Endothelial cell of umbilical vein (primary cell): ENCODE measurements around the gene JARID2. TPM values are rescaled to one million over a fixed set of nuclear protein-coding genes. Genes with fewer than 3 reads are reported as not detected.
A peak's percentile ranks its signal among the peaks of the same experiment; 100 is the strongest.

Source experiments
- BruUV-seq: library from RNA; stranded (reverse); fragments of 400-500 nt; replicated peaks from 2 replicates; lab custom pipeline; 2021; lab: Mats Ljungman, UMichigan
- CTCF ChIA-PET: fragments of 300-600, 350-600 bp; sonication (Branson Sonifier 250); formaldehyde crosslinking; loops from one replicate; lab custom pipeline; 2021; ENCODE audit warnings: antibody characterized with exemption, inconsistent platforms; lab: Charles Lee
- POLR2A ChIA-PET: fragments of 300-600, 350-600 bp; sonication (Branson Sonifier 250); formaldehyde crosslinking; loops from one replicate; lab custom pipeline; 2021; ENCODE audit warnings: antibody characterized with exemption, inconsistent platforms; lab: Charles Lee
- DNase-seq: peaks from one replicate; pipeline ENCODE4 v3.0.0-alpha.2; 2011; ENCODE audit warnings: low read depth, low spot score
- FAIRE-seq: peaks from 2 replicates; lab custom pipeline; 2011; peaks lifted over from hg19 to GRCh38; lab: Jason Lieb, UNC
- H2AFZ ChIP-seq: 2 replicates; pipeline ENCODE4 v1.6.0; 2012; ENCODE audit warnings: low read depth, low read length, control low read depth, inconsistent platforms
- H3K27ac ChIP-seq: 2 replicates; pipeline ENCODE4 v1.5.1; 2011; ENCODE audit warnings: low read depth, mild to moderate bottlenecking, control low read depth, low read length, moderate library complexity; ENCODE audit not compliant: insufficient read depth
- H3K27me3 ChIP-seq, 2 experiments: 2 replicates each; pipeline versions ENCODE4 v1.6.0 to v1.6.1; 2011; ENCODE audit warnings: low read length in 2 of 2, mixed read lengths in 1 of 2; ENCODE audit not compliant: control insufficient read depth in 2 of 2, insufficient read depth in 2 of 2
- H3K36me3 ChIP-seq, 2 experiments: 2 replicates in 1 of 2; 3 replicates in 1 of 2; pipeline ENCODE4 v1.5.1; 2011; ENCODE audit warnings: low read length in 2 of 2, mild to moderate bottlenecking in 1 of 2, moderate library complexity in 1 of 2; ENCODE audit not compliant: control insufficient read depth in 2 of 2, insufficient read depth in 2 of 2; ENCODE audit errors: extremely low read depth in 1 of 2
- H3K4me1 ChIP-seq: 3 replicates; pipeline ENCODE4 v1.5.1; 2011; ENCODE audit warnings: mild to moderate bottlenecking, low read length; ENCODE audit not compliant: control insufficient read depth, insufficient read depth; ENCODE audit errors: extremely low read depth
- H3K4me2 ChIP-seq: 2 replicates; pipeline ENCODE4 v1.6.1; 2011; ENCODE audit warnings: low read length, control low read depth, mixed read lengths; ENCODE audit not compliant: insufficient read depth
- H3K4me3 ChIP-seq, 3 experiments: fragments of 200-600 bp in 1 of 3; sonication (generic), shearing (Covaris generic) in 1 of 3; replicated peaks in 1 of 3; 2 replicates each; pipeline ENCODE4 v1.5.1; 2011 to 2016; ENCODE audit warnings: control low read depth in 3 of 3, low read length in 3 of 3, mild to moderate bottlenecking in 2 of 3, inconsistent platforms in 1 of 3, low read depth in 1 of 3, moderate library complexity in 1 of 3; ENCODE audit not compliant: insufficient read depth in 1 of 3
- H3K79me2 ChIP-seq: 2 replicates; pipeline ENCODE4 v1.6.0; 2012; ENCODE audit warnings: low read length, inconsistent platforms; ENCODE audit not compliant: control insufficient read depth, insufficient read depth
- H3K9ac ChIP-seq: replicated peaks from 2 replicates; pipeline ENCODE3; 2011; ENCODE audit warnings: low read length, control low read depth; ENCODE audit not compliant: insufficient read depth; ENCODE audit errors: extremely low read depth
- H3K9me1 ChIP-seq: replicated peaks from 3 replicates; pipeline ENCODE4 v1.6.0; 2011; ENCODE audit warnings: mild to moderate bottlenecking, low read length; ENCODE audit not compliant: control insufficient read depth, insufficient read depth; ENCODE audit errors: extremely low read depth
- H3K9me3 ChIP-seq: replicated peaks from 2 replicates; pipeline ENCODE4 v1.5.1; 2012; ENCODE audit warnings: low read length, inconsistent platforms; ENCODE audit not compliant: control insufficient read depth, insufficient read depth
- H4K20me1 ChIP-seq: replicated peaks from 2 replicates; pipeline ENCODE3; 2011; ENCODE audit warnings: mild to moderate bottlenecking, low read length; ENCODE audit not compliant: control insufficient read depth, insufficient read depth; ENCODE audit errors: extremely low read depth
- EZH2 ChIP-seq: IDR thresholded peaks from 2 replicates; pipeline ENCODE4 v1.6.1; 2012; ENCODE audit warnings: borderline replicate concordance, low read depth, mild to moderate bottlenecking, moderate library complexity, low read length, inconsistent platforms; ENCODE audit not compliant: severe bottlenecking
- FOS ChIP-seq: IDR thresholded peaks from 2 replicates; pipeline ENCODE4 v1.6.1; 2011; ENCODE audit warnings: mild to moderate bottlenecking, low read length, moderate library complexity, borderline replicate concordance; ENCODE audit not compliant: insufficient read depth
- GATA2 ChIP-seq: IDR thresholded peaks from 2 replicates; pipeline ENCODE4 v1.7.0; 2011; ENCODE audit warnings: low read depth, mild to moderate bottlenecking, moderate library complexity, mixed read lengths, low read length; ENCODE audit not compliant: insufficient read length, insufficient read depth
- JUN ChIP-seq: IDR thresholded peaks from 2 replicates; pipeline ENCODE4 v1.6.1; 2011; ENCODE audit warnings: borderline replicate concordance, low read depth; ENCODE audit not compliant: insufficient read length, insufficient read depth
- MYC ChIP-seq: IDR thresholded peaks from one replicate; pipeline ENCODE4 v1.6.1; 2011; ENCODE audit warnings: mild to moderate bottlenecking, low read depth, low read length
- POLR2A ChIP-seq: IDR thresholded peaks from 2 replicates; pipeline ENCODE4 v1.6.1; 2012; ENCODE audit warnings: low read depth, mild to moderate bottlenecking, control low read depth, low read length
- POLR2AphosphoS5 ChIP-seq: IDR thresholded peaks from 2 replicates; pipeline ENCODE4 v1.6.1; 2012; ENCODE audit warnings: low read depth, mild to moderate bottlenecking, control low read depth, low read length, moderate library complexity; ENCODE audit not compliant: insufficient read depth
- dilution Hi-C: fragments of 300-500 bp; cut with MboI; formaldehyde crosslinking; loops from one replicate; pipeline ENCODE4 v1.15.0; 2019; ENCODE audit warnings: low sequenced_read_pairs; ENCODE audit not compliant: extremely low pct_ligation_motif_present
- intact Hi-C: fragments of 100-400 bp; cut with micrococcal nuclease; formaldehyde crosslinking; loops from one replicate; pipeline ENCODE4 v1.10.0; 2022
- polyA plus RNA-seq, 4 experiments: library from polyadenylated mRNA; depleted of rRNA in 3 of 4; stranded (reverse) in 3 of 4; unstranded in 1 of 4; fragments of >200 nt; gene quantifications; 2 replicates each; pipeline versions ENCODE4 v1.2.1 to v1.2.3, GENCODE V29; 2011 to 2012; ENCODE audit warnings: missing spikeins in 1 of 4
- total RNA-seq: library from RNA; stranded (reverse); gene quantifications from 2 replicates; pipeline ENCODE4 v1.2.3, GENCODE V29; 2021
- TF ChIP-seq, protein P1 (sequence below), 2 donors: IDR thresholded peaks; 1 replicate in 1 of 2; 2 replicates in 1 of 2; pipeline ENCODE4 v1.5.1; 2011; ENCODE audit warnings: low read length in 2 of 2, mild to moderate bottlenecking in 2 of 2, moderate library complexity in 2 of 2, control low read depth in 1 of 2, inconsistent platforms in 1 of 2, low read depth in 1 of 2; ENCODE audit not compliant: insufficient read depth in 1 of 2; ENCODE audit errors: extremely low read depth in 1 of 2
- TF ChIP-seq, protein P2 (sequence below): IDR thresholded peaks from 2 replicates; pipeline ENCODE4 v1.6.1; 2011; ENCODE audit not compliant: insufficient read depth, insufficient read length

Gene JARID2
- total and polyA plus RNA-seq, 2 donors (not counting 3 experiments of a cell fraction or from before 2014, with no cell fraction given): 2.9 to 10.6 TPM

DNA sequence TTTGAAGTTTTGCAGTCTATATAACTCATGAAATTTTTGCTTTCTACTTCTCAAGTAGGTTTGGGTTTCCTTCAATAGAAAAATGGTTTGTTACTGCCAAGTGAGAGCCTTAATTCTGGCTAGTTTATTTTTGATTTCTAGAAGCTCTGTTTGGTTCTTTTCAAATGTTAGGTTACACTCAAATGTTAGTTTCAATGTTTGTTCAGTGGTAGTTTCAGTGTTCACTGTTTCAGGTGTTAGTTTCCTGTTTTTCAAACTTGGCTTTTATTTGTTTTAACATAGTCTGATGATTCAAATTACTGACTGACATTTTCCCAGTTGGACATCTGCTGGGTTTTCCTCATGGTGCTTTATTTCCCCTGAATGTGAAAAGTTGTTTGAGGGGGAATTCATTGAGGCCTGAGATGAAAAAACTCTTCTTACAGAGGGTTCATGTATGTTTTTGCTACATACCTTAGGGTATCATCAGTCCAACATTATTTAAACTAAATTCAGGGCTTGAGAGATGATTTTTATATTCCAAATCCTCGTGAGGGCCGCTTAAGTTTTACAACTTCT, 189.0 kb downstream of the JARID2 start:
- Histone ChIP-seq H3K4me3 (no peak overlapping the region), H3K9ac (no peak overlapping the region), H3K27ac (peak overlapping the region; percentile 46), H3K79me2 (no peaks in the 10 kb centered on the region), H4K20me1 (peaks cover 4% of the 10 kb centered on the region), H3K4me1 (peaks cover 40% of the 10 kb centered on the region), H3K9me1 (no peaks in the 10 kb centered on the region), H3K9me3 (no peaks in the 10 kb centered on the region), H3K27me3 (no peaks in the 10 kb centered on the region), H2AFZ (no peak overlapping the region), H3K4me2 (peak overlapping the region; percentile 64), H3K36me3 (no peaks in the 10 kb centered on the region)
- TF ChIP-seq EZH2 (no peak), POLR2AphosphoS5 (no peak)
- DNase-seq (no peak), FAIRE-seq (no peak)
- intact Hi-C loops: loop anchor here (2.0 kb wide), 1 partner anchor 34 kb away; no protein-coding TSS in a partner anchor
- no TSS peak for BruUV-seq
- ChIA-PET POLR2A (interaction anchor here (1.0 kb wide), 1 partner anchor 186 kb away, joined by 3 read pairs; no protein-coding TSS in a partner anchor), CTCF (no interaction called here)
- dilution Hi-C loops: no loop called here

DNA sequence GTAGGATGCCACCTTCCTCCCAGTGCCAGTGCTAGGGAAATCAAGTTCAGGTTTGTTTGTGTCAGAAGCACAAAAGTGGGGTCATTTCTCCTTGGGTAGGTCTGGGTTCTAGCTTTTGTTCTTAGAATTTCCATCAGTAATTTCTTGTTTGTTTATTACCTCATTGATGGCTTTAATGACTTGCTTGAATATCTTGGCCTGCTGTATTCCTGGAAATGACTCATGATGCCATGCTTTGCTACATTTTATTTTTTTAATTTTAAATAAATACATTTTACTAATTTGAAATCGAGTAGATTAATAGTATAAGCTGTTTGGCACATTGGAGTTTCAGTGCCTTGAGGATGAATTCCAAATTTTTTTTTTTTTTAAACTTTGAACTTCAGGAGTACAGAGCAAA, 189.6 kb downstream of the JARID2 start:
- Histone ChIP-seq H3K4me1 (peaks cover 40% of the 10 kb centered on the region), H3K27me3 (no peaks in the 10 kb centered on the region), H3K9me1 (no peaks in the 10 kb centered on the region), H3K9me3 (no peaks in the 10 kb centered on the region), H3K4me2 (peak overlapping the region; percentile 64), H3K9ac (no peak overlapping the region), H2AFZ (no peak overlapping the region), H3K27ac (peak overlapping the region; percentile 46), H3K4me3 (no peak overlapping the region), H4K20me1 (peaks cover 4% of the 10 kb centered on the region), H3K79me2 (no peaks in the 10 kb centered on the region), H3K36me3 (no peaks in the 10 kb centered on the region)
- TF ChIP-seq POLR2A (no peak), GATA2 (no peak), EZH2 (no peak), FOS (peak; percentile 71), MYC (no peak), JUN (peak; percentile 59), POLR2AphosphoS5 (no peak)
- TF ChIP-seq, protein P1, sequence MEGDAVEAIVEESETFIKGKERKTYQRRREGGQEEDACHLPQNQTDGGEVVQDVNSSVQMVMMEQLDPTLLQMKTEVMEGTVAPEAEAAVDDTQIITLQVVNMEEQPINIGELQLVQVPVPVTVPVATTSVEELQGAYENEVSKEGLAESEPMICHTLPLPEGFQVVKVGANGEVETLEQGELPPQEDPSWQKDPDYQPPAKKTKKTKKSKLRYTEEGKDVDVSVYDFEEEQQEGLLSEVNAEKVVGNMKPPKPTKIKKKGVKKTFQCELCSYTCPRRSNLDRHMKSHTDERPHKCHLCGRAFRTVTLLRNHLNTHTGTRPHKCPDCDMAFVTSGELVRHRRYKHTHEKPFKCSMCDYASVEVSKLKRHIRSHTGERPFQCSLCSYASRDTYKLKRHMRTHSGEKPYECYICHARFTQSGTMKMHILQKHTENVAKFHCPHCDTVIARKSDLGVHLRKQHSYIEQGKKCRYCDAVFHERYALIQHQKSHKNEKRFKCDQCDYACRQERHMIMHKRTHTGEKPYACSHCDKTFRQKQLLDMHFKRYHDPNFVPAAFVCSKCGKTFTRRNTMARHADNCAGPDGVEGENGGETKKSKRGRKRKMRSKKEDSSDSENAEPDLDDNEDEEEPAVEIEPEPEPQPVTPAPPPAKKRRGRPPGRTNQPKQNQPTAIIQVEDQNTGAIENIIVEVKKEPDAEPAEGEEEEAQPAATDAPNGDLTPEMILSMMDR (IDR thresholded peaks at IDR 0.05; ENCODE audit: extremely low read depth in 1 of 2, insufficient read depth in 1 of 2, low read depth in 1 of 2, low read length in 2 of 2): no peak
- TF ChIP-seq, protein P2, sequence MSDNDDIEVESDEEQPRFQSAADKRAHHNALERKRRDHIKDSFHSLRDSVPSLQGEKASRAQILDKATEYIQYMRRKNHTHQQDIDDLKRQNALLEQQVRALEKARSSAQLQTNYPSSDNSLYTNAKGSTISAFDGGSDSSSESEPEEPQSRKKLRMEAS: no peak
- ChIA-PET CTCF (no interaction called here), POLR2A (interaction anchor here (1.0 kb wide), 1 partner anchor 187 kb away, joined by 3 read pairs; no protein-coding TSS in a partner anchor)
- FAIRE-seq (peak; percentile 62), DNase-seq (peak; percentile 43)
- dilution Hi-C loops: no loop called here
- BruUV-seq: no TSS peak
- intact Hi-C loops: loop anchor here (2.0 kb wide), 1 partner anchor 35 kb away; no protein-coding TSS in a partner anchor
